Measurements from ENCODE around the gene GSTP1.
A peak's percentile ranks its signal among the peaks of the same experiment; 100 is the strongest.

Gene GSTP1

DNA sequence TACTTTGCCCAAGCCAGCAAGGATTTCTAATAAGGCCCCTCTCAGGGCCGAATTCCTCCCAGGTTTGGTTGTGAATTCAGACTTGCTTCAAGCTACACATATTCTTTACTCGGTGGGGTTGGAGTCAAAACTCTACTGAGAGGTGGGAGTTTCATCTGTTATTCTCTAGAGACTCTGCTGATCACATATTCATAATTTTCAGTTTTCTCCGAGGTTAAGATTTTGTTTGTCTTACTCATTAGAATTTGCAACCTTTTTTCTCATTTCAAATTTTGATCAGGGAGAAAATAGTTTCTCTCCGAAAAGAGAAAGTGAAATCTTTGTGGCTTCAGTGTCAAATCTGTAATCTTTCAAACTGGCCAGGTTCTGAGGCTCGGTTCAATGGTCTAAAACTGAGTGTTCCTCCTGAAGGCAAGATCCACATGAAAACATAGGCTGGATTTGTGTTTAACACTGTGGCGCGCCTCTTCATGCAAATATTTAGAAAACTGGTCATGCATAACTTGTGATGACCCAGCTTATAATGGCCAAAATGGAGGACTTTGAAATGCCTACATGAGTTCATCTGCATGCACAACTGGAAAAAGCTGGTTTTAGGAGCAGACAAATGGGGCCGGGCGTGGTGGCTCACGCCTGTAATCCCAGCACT is 21.5 kb upstream of the GSTP1 start:
- TF ChIP-seq, protein P1, sequence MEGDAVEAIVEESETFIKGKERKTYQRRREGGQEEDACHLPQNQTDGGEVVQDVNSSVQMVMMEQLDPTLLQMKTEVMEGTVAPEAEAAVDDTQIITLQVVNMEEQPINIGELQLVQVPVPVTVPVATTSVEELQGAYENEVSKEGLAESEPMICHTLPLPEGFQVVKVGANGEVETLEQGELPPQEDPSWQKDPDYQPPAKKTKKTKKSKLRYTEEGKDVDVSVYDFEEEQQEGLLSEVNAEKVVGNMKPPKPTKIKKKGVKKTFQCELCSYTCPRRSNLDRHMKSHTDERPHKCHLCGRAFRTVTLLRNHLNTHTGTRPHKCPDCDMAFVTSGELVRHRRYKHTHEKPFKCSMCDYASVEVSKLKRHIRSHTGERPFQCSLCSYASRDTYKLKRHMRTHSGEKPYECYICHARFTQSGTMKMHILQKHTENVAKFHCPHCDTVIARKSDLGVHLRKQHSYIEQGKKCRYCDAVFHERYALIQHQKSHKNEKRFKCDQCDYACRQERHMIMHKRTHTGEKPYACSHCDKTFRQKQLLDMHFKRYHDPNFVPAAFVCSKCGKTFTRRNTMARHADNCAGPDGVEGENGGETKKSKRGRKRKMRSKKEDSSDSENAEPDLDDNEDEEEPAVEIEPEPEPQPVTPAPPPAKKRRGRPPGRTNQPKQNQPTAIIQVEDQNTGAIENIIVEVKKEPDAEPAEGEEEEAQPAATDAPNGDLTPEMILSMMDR (conservative IDR thresholded peaks at IDR 0.05; ENCODE audit: low read depth) = no peak
- no peak overlapping the region for H3K27ac ChIP-seq
- POLR2A ChIA-PET (ENCODE audit: low non-redundant PET) = no interaction called here
- CTCF ChIA-PET = interaction anchor here (1.7 kb wide), 1 partner anchor 10 kb away, joined by 6 read pairs; no protein-coding TSS in a partner anchor
- no peak for DNase-seq (ENCODE audit: low spot score)

DNA sequence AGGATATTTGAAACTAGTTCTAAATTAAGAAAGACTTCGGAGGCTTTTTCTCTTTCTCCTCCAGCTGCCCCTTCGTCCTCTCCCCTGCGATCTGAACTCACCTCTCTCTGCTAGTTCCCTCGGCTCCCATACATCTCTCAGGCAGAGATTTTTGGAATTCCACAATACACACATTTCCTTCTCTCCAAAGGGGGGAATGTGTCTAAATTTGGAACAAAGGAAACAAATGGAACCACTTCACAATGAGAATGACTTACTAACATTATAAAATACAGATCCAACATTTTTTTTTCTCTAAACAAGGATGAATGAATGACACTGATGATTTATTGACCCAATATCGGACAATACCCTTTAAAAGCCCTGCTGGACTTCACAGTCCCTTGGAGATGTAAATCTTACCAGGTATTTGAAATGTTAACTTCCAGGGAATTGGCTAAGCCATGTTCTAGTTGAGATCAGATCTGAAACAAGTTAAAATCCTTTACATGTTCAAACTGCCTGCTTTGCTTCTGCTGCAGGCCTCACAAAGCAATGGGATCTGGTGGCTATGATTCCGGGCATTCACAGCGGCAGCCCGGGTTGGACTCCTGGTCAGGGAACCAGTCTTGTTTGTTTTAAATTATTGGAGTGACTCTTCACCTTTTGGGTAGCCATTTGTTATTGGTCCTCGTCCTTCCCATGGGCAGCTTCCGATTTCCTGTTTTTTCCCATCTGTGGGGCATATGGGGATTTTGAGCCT is 20.5 kb upstream of the GSTP1 start:
- TF ChIP-seq, protein P1 (conservative IDR thresholded peaks at IDR 0.05; ENCODE audit: low read depth) = no peak
- POLR2A ChIA-PET (ENCODE audit: low non-redundant PET) = no interaction called here
- CTCF ChIA-PET = interaction anchor here (1.7 kb wide), 1 partner anchor 9 kb away, joined by 6 read pairs; no protein-coding TSS in a partner anchor
- DNase-seq (ENCODE audit: low spot score) = no peak
- H3K27ac ChIP-seq = peak overlapping the region; percentile 54; the same call in 1 of the 2 replicates

DNA sequence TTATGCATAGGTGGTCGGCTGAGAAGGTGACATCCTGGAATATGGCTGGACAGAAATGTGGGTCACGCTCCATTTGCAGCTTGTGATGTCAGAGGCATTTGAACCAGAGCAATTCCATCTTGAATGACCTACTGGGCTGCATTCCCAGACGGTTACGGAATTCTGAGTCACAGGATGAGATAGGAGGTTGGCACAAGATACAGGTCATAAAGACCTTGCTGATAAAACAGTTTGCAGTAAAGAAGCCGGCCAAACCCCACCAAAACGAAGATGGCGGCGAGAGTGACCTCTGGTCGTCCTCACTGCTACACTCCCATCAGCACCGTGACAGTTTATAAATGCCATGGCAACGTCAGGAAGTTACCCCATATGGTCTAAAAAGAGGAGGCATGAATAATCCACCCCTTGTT is 19.9 kb upstream of the GSTP1 start:
- H3K27ac ChIP-seq = peak overlapping the region; percentile 54; the same call in 1 of the 2 replicates
- ChIA-PET POLR2A (ENCODE audit: low non-redundant PET) (interaction anchor here (0.6 kb wide), 1 partner anchor 1204 kb away, joined by 3 read pairs; no protein-coding TSS in a partner anchor), CTCF (interaction anchor here (0.7 kb wide), 1 partner anchor 9 kb away, joined by 6 read pairs; no protein-coding TSS in a partner anchor)
- DNase-seq (ENCODE audit: low spot score) = peak; percentile 60

DNA sequence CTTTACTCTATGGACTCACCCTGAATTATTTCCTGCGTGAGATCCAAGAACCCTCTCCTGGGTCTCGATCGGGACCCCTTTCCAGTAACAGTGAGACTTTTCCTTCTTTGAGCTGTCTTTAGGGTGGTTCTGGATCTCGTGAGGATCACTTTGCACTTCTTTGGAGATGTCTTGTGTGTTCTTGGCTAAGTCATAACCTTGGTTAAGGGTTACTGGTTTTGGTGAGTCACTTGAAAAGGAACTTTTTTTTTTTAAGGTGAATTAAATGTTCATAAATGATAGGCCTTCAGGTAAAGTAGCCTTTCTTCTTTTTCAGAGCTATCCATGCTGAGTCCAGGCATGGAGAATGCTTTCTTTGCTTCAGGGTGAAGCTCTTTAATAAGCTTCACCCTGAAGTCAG is 19.4 kb upstream of the GSTP1 start:
- POLR2A ChIA-PET (ENCODE audit: low non-redundant PET) = interaction anchor here (0.6 kb wide), 1 partner anchor 1204 kb away, joined by 3 read pairs; no protein-coding TSS in a partner anchor

DNA sequence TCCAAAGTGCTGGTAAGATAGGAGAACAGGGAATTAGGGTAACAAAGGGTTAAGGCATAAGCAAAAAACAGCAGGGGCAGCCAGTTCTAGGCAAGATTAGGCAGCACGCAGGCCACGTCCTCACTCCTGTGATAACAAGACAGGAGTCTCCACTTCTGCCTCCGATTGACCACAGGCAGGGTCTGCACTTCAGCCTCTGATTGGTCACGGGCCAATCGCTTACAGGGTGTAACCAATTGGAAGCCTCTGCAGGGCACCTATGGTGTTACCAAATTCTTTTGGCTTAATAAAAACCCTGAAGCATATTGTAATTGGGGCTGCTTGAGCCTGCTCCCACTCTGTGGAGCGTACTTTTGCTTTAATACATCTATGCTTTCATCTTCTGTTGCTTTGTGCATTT is 12.2 kb upstream of the GSTP1 start:
- CTCF ChIA-PET = interaction anchor here (1.2 to 2.5 kb wide), 3 partner anchors 9 to 58 kb away, joined by 6 to 12 read pairs (median 7); partner anchors contain the start of genes GSTP1 and NUDT8
- TF ChIP-seq, protein P1 (conservative IDR thresholded peaks at IDR 0.05; ENCODE audit: low read depth) = no peak
- POLR2A ChIA-PET (ENCODE audit: low non-redundant PET) = no interaction called here
- DNase-seq (ENCODE audit: low spot score) = no peak
- H3K27ac ChIP-seq = no peak overlapping the region

More for the DNA sequence above, 19.4 kb upstream of the GSTP1 start:
- no peak for DNase-seq (ENCODE audit: low spot score)
- peak overlapping the region; percentile 40; the same call in 1 of the 2 replicates for H3K27ac ChIP-seq
- CTCF ChIA-PET = interaction anchor here (0.7 kb wide), 3 partner anchors 9 to 695 kb away, joined by 3 to 6 read pairs (median 5); no protein-coding TSS in a partner anchor
- TF ChIP-seq, protein P1 (conservative IDR thresholded peaks at IDR 0.05; ENCODE audit: low read depth) = no peak

DNA sequence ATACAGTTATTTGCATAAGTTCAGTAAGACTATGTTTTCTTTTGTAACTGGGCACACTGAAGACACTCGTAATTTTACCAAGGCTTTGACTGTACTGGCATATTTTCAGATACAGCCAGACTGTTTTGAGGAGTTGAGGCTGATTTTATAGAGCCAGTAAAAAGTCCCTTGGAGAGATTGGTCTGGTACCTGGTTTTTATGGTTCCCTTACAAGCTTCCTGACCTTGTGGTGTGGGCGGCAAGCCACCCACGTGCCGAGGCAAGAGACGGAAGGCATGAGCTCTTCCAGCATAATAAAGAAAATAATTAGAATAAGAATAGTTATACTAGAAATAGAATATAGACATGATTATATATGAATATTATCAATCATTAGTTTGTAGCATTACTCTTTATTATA is 11.3 kb upstream of the GSTP1 start:
- no peak overlapping the region for H3K27ac ChIP-seq
- no peak for DNase-seq (ENCODE audit: low spot score)
- TF ChIP-seq, protein P1 (conservative IDR thresholded peaks at IDR 0.05; ENCODE audit: low read depth) = no peak
- ChIA-PET CTCF (interaction anchor here (0.6 to 2.5 kb wide), 11 partner anchors 10 to 57 kb away, joined by 3 to 12 read pairs (median 3); partner anchors contain the start of genes GSTP1 and NUDT8), POLR2A (ENCODE audit: low non-redundant PET) (no interaction called here)
